GM23248 (cell line): Measurements from ENCODE around the gene DEFB119.

Source experiments
- EZH2 ChIP-seq: fragments of 200-600 bp; sonication (generic); IDR thresholded peaks from 2 replicates; pipeline ENCODE4 v1.6.1; 2018; ENCODE audit warnings: antibody characterized with exemption, mild to moderate bottlenecking; ENCODE audit not compliant: insufficient read depth, poor library complexity, severe bottlenecking
- EZH2phosphoT487 ChIP-seq: fragments of 200-600 bp; sonication (generic); IDR thresholded peaks from 2 replicates; pipeline ENCODE4 v1.6.1; 2018; ENCODE audit warnings: antibody characterized with exemption, moderate library complexity, mild to moderate bottlenecking, low read depth; ENCODE audit not compliant: insufficient read depth

- TF ChIP-seq EZH2phosphoT487 (no peak), EZH2 (no peak)
Observed at GRCh38 chr20:31330893-31331292, 59.5 kb downstream of the DEFB119 start.
